Measurements from ENCODE around the gene ZNF184.

ZNF184 gene

DNA sequence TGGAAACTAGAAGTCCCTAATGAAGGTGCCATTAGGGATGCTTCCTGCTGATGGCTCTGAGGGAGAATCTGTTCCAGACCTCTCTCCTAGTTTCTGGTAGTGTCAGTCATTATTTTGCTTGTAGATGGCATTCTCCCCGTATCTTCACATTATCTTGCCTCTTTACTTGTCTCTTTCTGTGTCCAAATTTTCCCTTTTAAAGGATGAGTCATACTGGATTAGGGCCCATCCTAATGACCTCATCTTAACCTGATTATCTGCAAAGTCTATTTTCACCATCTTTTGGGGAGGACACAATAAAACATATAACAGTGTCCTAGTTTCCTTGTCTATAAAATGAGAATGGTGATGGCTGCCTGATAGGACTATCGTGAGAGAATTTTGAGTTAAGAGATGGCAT lies 57.0 kb downstream of the ZNF184 start:
- no peak for TF ChIP-seq ZFX (IDR thresholded peaks at IDR 0.05; ENCODE audit: borderline replicate concordance)
- TF ChIP-seq, protein P1, sequence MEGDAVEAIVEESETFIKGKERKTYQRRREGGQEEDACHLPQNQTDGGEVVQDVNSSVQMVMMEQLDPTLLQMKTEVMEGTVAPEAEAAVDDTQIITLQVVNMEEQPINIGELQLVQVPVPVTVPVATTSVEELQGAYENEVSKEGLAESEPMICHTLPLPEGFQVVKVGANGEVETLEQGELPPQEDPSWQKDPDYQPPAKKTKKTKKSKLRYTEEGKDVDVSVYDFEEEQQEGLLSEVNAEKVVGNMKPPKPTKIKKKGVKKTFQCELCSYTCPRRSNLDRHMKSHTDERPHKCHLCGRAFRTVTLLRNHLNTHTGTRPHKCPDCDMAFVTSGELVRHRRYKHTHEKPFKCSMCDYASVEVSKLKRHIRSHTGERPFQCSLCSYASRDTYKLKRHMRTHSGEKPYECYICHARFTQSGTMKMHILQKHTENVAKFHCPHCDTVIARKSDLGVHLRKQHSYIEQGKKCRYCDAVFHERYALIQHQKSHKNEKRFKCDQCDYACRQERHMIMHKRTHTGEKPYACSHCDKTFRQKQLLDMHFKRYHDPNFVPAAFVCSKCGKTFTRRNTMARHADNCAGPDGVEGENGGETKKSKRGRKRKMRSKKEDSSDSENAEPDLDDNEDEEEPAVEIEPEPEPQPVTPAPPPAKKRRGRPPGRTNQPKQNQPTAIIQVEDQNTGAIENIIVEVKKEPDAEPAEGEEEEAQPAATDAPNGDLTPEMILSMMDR (IDR thresholded peaks at IDR 0.05) = no peak

DNA sequence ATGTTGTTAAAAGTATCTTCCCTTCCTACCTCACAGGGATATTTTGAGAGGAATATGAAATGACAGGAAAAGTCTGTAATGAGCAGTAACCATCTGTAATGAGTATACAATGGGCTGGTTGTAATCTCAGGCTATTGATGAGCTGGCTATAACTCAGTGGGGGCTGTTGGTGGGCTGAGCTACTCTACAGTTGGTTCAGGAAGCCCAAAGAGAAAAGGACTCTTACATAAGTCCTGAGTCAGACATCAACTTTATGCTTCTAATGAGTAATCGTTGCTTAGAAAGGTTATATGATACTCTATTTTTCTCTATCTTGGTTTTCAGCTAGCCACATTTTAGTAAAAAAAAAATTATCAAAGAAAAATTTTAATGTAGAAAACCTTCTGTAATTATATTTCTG lies 57.9 kb downstream of the ZNF184 start:
- no peak overlapping the region for H3K27ac ChIP-seq
- no peak for TF ChIP-seq ZFX (IDR thresholded peaks at IDR 0.05; ENCODE audit: borderline replicate concordance)
- TF ChIP-seq, protein P1 (IDR thresholded peaks at IDR 0.05) = no peak

More for the DNA sequence above, 57.0 kb downstream of the ZNF184 start:
- no peak overlapping the region for H3K27ac ChIP-seq

DNA sequence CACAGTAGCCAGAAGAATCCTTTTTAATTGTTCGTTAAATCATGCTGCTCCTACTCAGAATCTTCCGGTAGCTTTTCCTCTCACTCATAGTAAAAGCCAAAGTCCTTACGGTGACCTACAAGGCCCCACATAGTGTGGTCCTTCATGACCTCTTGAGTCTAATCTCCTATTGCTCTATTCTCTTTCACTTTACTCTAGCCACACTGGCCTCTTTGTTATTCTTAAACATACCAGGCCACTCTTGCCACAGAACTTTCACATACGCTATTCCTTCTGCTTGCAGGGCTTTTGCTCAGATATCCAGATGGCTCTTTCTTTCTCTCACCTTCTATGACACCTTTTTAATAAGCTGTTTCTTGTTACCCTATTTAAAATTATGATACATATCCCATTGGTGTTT lies 58.6 kb downstream of the ZNF184 start:
- H3K27ac ChIP-seq = no peak overlapping the region
- TF ChIP-seq ZFX (IDR thresholded peaks at IDR 0.05; ENCODE audit: borderline replicate concordance) = no peak
- TF ChIP-seq, protein P1 (IDR thresholded peaks at IDR 0.05) = no peak

DNA sequence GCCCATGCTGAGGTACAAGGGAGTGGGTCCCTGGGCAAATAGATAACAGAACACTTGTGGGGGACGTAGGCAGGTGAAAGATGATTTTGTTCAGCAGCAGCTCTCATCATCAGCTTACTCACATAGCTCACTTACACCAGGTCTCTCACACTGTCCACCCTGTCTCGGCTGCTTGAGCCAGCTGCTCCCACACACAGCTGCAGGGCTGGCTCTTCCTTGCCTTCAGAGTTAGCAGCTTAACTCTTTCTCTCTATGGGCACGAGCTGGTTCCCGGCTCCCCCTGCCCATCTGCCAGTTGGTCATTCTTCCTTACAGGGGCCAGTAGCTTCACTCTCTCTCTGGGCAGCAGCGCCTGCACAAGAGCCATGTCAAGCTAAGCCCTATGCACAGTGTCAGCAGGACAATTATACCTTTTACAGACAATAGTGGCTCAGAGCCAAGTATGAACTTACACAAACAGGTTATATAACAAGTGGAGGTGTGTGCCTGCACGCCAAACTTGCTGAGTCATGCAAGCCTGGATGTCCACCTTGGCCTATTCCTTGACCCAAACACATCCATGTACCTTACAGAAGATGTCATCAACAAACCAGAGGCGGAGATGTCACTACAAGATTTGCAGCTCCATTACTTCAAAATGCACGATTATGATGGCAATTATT lies 65.6 kb downstream of the ZNF184 start:
- no peak overlapping the region for H3K27ac ChIP-seq
- TF ChIP-seq ZFX (IDR thresholded peaks at IDR 0.05; ENCODE audit: borderline replicate concordance) = no peak
- TF ChIP-seq, protein P1 (IDR thresholded peaks at IDR 0.05) = no peak

DNA sequence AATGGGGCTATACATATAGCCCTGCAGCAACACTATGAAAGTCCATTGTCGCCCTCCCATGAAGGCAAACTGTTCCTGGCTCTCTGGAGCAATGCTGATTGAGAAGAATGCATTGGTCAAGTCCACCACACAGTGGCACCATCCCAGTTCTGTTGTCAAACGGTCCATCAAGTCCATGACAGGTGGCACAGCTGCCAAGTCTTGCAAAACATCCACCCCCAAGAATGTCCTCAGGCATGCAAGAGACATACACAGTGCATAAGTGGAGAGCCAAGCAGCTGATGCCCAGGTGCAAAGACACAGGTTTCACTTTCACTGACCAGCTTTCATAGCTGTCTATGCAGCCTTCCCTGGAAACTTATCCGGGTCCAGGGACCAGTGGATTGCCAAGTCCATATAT lies 66.8 kb downstream of the ZNF184 start:
- no peak overlapping the region for H3K27ac ChIP-seq
- no peak for TF ChIP-seq ZFX (IDR thresholded peaks at IDR 0.05; ENCODE audit: borderline replicate concordance)
- TF ChIP-seq, protein P1 (IDR thresholded peaks at IDR 0.05) = no peak

DNA sequence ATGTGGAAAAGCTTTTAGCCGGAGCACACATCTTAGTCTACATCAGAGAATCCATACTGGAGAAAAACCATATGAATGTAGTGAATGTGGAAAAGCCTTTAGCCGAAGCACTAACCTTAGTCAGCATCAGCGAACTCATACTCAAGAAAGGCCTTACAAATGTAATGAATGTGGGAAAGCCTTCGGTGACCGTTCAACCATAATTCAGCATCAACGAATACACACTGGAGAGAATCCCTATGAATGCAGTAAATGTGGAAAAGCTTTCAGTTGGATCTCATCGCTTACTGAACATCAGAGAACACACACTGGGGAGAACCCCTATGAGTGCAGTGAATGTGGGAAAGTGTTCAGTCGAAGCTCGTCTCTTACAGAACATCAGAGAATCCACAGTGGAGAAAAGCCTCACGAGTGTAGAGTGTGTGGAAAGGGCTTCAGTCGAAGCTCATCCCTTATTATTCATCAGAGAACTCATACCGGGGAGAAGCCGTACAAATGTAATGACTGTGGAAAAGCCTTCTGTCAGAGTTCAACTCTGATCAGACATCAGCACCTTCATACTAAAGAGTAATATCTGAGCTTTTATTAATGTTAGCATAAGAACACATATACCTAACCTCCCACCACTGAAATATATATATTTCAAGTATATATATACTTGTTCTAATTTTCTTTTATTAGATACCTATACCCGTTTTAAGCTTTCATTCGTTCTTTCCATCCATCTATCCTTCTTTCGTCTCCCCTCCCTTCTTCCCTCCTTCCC lies 71.8 kb downstream of the ZNF184 start:
- H3K27ac ChIP-seq = no peak overlapping the region

More for the DNA sequence above, 71.8 kb downstream of the ZNF184 start:
- TF ChIP-seq, protein P1 (IDR thresholded peaks at IDR 0.05) = no peak
- TF ChIP-seq ZFX (IDR thresholded peaks at IDR 0.05; ENCODE audit: borderline replicate concordance) = no peak
